GM20000 (cell line): ENCODE measurements around the gene GCNT1.

Experiments
- DNase-seq: peaks from one replicate; pipeline ENCODE4 v3.0.0; 2012; ENCODE audit warnings: low spot score
- CTCF ChIP-seq: IDR thresholded peaks from 2 replicates; pipeline ENCODE4 v1.5.1; 2012; ENCODE audit warnings: mild to moderate bottlenecking, control low read depth; ENCODE audit errors: extremely low read depth, missing control alignments

The GCNT1 gene

GRCh38 chr9:76419782-76420380 lies 39.1 kb upstream of the GCNT1 start:
- TF ChIP-seq CTCF, result peak; percentile 34
- no peak for DNase-seq

- no peak for DNase-seq
- TF ChIP-seq CTCF, result no peak
These were observed 35.5 kb upstream of the GCNT1 start for GRCh38 chr9:76423216-76424177.

DNA sequence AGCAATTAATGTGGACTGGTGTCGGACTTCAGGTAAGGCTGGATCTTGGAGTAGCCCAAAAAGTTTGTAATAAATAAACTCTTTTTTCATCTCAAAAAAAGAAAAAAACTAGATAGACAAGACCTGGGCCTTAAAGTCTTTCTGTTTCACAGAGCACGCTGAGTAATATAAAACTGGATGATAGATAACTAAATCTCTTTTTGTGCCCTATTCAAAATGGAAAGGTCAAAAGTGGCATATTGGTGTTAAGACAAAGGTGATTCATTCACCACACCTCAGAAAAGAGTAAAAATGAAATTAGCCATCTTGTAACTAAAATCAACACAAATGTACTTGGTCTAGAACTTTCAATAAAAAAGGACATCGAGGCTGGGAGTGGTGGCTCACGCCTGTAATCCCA lies 34.5 kb upstream of the GCNT1 start:
- DNase-seq, result no peak
- TF ChIP-seq CTCF, result no peak

DNA sequence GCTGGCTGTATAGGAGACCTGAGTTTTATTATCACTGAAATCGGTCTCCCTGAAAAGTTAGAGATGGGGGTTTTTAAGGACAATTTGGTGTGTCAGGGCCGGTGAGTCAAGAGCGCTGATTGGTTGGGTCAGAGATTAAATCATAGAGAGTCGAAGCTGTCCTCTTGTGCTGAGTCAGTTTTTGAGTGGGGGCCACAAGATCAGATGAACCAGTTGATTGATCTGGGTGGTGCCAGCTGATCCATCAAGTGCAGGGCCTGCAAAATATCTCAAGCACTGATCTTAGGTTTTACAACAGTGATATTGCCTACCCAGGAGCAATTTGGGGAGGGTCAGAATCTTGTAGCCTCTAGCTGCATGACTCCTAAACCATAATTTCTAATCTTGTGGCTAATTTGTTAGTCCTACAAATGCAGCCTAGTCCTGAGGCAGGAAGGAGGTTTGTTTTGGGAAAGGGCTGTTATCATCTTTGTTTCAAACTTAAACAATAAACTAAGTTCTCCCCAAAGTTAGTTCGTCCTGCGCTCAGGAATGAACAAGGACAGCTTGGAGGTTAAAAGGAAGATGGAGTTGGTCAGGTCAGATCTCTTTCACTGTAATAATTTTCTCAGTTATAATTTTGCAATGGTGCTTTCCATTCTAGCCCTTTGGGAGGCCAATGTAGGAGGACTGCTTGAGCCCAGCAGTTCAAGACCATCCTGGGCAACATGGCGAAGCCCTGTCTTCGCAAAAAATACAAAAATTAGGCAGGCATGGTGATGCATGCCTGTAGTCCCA lies 33.1 kb upstream of the GCNT1 start:
- TF ChIP-seq CTCF, result no peak
- DNase-seq, result no peak

DNA sequence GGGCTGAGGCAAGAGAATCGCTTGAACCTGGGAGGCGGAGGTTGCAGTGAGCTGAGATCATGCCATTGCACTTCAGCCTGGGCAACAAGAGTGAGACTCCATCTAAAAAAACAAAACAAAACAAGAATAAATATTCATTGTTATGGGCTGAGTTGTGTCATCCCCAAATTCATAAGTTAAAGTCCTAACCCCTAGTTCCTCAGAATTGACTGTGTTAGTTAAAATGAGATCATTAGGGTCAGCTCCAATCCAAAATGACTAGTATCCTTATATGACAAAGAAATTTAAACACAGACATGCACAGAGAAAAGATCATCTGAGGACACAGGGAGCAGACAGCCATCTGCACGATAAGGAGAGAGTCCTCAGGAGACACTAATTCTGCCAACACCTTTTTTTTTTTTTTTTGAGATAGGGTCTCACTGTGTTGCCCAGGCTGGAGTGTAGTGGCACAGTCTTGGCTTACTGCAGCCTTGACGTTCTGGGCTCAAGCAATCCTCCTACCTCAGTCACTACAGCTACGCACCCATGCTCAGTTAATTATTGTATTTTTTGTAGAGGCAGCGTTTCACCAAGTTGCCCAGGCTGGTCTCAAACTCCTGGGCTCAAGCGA lies 32.1 kb upstream of the GCNT1 start:
- no peak for TF ChIP-seq CTCF
- no peak for DNase-seq

DNA sequence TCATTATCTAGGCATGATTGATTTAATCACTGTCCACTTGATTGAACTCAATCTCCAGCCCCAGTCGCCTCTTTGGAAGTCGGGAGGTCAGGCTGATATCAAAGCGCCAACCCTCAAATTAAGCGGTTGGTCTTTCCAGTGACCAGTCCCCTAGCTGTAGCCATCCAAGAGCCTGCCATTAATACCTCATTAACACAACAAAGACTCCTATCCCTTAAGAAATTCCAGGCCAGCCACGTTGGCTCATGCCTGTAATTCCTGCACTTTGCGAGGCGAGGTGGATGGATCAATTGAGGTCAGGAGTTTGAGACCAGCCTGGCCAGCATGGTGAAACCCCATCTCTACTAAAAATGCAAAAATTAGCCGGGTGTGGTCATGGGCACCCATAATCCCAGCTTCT lies 27.4 kb upstream of the GCNT1 start:
- no peak for DNase-seq
- TF ChIP-seq CTCF, result no peak
